ENCODE results near the gene PLA2G4E.

PLA2G4E gene

DNA sequence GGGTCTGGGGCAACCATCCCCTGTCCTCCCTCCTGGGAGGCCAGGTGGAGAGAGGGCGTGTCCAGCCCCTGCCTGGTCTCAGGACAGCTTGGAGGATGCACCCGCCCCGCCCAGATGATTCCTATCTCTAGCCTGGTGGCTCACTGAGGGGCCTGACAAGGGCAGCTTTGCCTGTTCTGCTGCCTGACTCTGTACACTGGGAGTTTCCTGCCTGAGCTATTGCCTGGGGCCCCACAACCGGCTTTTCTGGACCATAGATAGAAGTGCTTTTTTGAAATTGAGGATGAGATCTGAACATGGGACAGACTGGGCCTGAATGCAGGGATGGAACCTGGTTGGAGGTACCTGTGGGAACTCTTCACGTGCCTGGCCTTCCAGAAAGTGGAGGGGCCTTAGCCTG is 751 bp upstream of the PLA2G4E start:
- DNase-seq (ENCODE audit: low spot score) = no peak

DNA sequence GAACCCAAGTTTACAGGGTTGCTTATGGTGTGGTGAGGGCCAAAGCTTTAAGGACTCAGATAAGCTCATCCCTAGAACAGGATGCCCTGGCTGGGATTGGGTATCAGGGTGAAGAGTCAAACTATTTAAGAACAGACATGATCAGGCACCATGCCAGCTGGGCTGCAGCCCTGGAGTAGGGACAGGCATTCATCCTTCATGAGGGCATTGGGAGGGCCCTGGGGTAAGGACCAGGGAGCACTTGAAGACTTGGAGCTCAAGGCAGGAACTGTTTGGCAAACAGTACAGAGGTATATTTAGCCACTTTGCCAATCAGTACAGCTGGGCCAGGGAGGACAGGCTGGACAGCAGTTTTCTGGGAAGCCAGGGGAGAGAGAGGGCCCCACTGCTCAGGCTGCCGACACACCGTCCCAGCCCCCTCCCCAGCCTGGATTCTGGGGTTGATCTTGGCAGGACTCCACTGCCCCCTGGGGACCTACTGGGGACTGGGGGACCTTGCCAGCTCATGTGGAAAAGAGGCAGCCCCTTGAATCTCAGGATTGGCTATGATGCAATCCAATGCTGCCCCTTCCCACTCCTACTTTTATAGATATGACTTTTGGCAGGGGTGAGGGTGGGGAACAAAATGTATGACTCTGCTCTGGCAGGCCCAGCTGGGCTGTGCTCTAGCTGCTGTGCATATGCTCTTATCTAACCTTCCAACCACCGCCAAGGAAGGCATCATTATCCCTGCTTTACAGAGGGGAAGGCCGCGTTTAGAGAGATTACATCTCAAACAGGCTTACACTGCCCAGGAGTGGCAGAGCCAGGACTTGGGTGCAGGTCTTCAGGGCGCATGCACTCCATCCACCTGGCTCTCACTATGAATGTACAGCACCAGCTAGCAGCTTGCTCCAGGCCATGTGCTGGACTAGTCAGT is 2.3 kb downstream of the PLA2G4E start:
- DNase-seq (ENCODE audit: low spot score) = no peak

DNA sequence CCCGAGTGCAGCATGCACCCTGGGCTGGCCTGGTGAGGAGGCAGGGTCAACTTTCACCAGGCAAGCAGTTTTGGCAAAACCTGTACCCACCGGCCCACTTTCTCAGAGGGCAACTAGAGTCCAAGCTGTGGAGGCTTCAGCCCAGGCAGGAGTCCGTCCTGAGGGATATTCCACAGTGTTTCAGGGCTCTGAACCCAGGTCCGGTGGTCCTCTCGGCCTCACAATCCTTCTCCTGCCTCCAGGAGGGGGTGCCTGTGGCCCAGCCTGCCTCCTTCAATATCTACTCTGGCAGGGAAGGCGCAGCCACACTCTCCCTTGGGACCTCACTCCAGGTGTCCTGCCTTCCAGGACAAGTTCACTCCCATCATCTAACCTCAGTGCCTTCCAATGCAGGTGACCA is 3.9 kb downstream of the PLA2G4E start:
- no peak for DNase-seq (ENCODE audit: low spot score)

DNA sequence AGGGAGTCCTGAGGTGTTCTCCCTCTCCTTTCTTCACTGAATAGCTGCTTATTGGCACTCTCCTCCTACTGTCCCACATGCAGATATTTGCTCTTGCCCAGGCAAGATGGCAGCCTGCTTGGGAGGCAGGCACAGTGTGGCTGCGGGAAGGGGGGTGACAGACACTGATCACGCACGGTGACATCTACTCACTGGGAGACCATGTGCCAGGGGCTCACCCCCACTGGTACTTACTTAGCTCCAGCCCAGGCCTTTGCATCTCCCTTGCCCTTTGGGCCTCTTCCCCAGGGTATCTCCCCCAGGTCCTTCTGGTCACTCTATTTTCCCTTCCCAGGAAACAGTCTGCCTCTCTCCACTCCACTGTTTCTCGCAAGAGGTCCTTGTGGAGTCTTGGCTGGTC is 6.4 kb downstream of the PLA2G4E start:
- DNase-seq (ENCODE audit: low spot score) = no peak

DNA sequence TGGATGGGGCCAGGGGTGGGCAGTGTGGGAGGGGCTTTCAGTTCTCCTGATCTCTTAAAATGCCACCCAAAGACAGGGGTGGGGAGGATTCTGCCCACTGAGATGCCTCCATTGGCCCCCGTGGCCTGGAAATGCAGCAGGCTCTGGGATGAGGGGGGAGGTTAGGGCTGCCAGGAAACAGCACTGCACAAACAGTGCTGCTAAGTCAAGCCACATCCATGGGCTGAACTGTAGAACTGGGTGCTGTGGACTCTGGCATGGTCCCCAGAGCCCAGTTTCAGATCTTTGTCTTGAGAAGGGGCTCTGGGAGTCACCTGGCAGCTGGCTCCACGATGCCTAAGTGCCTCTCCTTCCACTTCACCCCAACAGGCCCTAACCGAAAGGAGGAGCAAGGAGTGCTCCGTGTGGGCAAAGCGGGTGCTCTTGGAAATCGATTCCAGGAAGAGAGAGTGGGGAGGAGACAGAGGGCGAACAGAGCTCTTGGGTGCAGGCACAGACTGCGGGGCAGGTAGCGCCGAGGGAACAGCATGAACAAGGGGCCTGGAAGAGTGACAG is 7.8 kb downstream of the PLA2G4E start:
- no peak for DNase-seq (ENCODE audit: low spot score)

DNA sequence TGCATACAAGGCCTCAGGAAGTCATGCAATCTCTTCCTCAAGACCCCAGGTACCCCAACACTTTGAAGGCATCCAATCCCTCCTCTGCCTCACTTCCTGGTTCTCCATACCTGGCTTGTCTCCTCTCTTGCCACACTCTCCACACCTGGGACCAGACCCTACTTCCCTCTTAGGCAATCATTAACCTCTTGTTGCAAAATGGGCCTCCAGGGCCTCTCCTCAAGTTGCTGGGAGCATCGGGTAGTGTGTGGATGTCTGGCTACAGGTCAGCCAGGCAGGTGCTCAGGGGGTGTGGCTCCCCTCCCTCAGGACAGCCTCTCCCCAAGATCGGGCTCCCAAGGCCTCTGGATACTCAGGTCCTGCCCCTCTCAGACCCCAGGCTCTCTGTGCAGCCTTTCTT is 8.6 kb downstream of the PLA2G4E start:
- no peak for DNase-seq (ENCODE audit: low spot score)

DNA sequence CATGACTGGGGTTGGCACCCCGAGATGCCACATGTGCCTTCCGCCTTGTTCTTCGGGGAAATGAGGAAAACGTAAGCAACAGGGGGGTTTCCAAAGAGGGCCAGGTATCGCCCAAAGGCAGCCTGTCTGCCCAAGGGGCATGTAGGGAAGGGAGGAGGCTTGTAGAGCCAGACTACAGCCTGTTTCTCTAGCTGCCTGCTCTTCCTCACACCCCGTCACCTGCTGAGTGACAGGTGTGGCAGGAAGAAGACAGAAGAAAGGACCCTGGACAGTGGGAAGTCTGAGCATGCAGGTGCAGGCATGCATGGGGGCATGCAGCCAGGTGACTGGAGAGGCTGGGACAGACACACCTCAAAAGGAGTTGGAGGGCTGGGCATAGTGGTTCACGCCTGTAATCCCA is 9.8 kb downstream of the PLA2G4E start:
- no peak for DNase-seq (ENCODE audit: low spot score)

DNA sequence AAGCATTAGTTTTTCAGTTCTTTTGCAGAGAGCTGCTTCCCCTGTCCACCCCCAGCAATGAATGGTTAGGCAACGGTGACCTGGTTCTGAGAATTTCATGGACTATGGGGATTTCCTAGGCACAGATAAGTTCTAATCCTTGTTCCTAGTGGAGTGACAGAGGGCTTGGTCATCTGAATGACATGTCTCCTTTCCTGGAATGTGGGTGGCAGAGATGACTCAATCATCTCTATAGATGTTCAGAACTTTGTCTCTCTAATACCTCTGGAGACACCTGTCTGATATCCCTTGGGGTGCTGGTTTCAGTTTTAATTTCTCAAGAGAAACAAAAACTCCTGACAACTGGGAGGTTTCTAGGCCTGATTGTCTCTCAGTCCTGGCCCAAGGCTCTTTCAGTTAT is 10.4 kb downstream of the PLA2G4E start:
- DNase-seq (ENCODE audit: low spot score) = no peak

DNA sequence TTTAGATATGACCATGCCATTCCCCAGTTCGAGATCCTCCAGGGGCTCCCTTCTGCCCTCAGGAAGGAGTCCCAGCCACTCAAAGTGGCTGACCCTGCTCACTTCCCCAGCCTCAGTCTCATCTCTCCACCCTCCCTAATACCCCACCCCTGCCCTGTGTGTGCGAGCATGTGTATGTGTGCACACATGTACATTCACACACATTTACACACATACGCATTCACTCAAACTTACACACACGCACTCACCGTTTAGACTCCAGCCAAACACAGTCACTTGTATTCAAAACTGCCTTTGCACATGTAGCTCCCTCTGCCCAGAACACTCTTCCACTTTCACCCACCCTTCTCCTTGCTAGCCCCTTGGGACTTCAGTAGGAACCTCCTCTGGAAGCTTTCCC is 11.4 kb downstream of the PLA2G4E start:
- DNase-seq (ENCODE audit: low spot score) = no peak

DNA sequence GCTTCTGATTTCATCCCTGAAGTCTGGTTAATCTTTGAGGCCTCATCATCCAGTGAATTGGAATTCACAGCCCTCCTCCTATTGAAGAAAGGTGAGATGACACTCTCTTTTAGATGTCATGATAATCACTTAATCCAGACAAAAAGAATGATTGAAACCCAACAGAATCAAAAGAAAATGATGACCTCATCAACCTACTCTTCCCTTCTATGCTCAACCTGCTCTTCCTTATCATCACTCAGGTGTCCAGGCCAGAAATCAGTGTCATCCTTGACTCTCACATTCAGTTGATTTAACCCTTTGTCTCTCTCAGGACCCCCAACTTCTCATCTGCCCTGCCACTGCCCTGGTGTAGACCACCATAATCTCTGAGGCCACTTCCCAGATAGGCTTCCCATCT is 11.8 kb downstream of the PLA2G4E start:
- no peak for DNase-seq (ENCODE audit: low spot score)

DNA sequence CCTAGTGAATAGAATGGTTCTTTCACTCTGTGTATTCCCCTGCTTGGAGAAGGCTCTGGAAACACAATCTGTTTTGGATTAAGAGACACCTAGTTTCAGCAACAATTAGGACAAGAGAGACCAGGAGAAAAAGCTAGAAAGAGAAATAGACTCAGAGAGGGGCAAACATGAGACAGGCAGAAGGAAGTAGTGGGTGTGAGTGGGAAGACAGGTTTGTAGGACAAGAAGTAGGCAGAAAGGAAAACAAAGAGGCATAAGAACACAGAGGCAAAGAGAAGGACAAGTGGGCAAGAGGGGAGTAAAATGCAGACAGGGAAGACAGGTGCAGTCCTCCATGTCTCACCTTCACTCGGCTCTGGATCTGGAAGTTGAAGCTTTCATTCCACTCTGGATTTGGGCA is 13.5 kb downstream of the PLA2G4E start:
- DNase-seq (ENCODE audit: low spot score) = no peak

DNA sequence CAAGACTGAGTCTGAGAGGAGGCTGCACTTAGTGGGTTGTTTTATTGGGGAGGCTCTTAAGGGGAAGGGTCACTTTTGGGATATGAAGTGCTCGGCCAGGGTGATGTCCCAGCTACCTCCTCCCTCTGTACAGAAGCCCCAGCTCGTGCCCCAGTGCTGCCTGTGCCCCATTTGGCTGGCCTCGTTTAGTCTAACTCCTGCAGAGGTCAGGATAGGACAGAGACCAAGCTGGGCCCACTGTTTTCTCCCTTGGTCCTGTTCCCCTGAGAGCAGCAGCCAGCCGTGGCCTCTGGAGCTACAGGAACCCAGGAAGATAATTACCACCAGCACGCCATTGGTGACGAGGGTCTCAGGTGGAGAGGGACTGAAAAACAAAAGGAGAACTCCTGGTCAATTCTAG is 18.5 kb downstream of the PLA2G4E start:
- DNase-seq (ENCODE audit: low spot score) = no peak

DNA sequence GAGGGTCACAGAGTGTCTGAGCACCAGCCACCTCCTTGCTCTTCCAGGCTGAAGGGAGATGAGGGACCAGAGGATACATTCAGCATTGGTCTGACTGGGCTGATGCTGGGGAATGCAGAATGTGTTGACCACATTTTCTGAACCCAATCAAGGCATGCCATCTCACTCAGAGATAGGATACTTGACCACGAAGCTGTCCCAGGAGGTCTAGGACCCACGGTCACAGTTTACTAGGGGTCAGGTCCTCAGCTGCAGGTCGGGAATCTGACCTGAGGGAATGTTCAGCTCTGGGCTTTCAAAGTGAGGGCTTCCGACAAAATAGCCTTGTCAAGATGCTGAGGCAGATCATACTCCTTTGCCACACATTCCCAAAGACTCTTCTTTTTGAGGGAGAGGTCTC is 19.6 kb downstream of the PLA2G4E start:
- no peak for DNase-seq (ENCODE audit: low spot score)

DNA sequence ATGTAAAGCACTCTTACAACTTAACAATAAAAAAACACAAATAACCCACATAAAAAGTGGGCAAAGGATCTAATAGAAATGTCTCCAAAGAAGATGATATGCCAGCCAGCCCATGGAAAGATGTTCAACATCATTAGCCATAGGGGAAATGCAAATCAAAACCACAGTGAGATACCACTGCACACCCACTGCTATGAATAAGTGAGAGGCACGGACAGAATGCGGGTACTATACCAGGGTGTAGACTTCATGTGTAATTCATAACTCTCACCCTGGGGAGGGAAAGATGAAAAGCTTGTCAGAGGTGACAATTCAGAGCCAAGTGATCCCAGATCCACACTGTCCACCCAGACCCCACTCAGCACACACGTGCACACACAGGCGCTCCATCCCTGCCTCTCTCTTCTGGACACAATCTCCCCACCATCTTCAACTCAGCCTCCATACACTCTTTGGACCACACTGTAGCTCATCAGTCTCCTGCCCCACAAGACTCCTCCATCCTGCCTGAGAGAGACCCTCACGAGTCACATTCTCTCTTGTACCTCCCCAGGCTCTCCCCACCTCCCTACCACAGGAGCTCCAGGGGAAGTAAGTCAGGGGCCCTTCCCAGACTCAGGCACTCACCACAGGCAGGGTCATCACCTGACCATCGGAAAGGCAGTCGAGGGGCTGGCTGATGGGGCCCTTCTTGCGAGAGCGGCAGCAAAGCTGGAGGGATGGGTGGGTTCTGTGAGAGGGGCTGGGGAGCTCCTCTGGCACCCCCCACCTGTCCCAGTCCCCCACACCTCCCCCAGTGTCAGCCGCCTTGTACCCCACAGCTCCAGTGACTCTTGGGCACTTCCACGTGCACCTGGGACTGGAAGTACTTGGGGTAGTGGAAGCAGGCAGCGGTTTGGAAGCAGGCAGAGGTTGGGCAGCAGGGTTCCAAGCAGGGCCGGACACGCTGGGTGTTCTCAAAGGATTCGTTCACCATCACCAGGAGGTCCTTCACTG is 21.3 kb downstream of the PLA2G4E start:
- DNase-seq (ENCODE audit: low spot score) = no peak

DNA sequence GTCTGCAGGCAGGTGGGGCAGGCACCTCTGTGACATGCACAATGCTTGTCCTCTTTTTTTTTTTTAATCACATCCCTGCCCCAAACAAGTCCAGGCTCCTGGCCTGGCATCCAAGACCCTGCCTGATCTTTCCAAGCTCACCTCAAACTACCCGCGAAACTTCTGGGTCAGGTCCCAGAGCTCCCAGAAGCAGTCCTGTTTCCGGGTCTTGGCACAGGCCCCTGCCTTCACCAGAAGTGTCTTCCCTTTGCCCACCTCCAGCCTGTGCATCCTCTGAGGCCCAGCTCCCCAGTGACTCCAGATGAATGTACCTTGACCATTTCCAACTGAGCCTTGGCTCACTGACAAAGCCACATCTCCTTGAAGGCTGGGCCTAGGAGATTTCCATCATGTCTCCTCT is 23.0 kb downstream of the PLA2G4E start:
- DNase-seq (ENCODE audit: low spot score) = no peak

DNA sequence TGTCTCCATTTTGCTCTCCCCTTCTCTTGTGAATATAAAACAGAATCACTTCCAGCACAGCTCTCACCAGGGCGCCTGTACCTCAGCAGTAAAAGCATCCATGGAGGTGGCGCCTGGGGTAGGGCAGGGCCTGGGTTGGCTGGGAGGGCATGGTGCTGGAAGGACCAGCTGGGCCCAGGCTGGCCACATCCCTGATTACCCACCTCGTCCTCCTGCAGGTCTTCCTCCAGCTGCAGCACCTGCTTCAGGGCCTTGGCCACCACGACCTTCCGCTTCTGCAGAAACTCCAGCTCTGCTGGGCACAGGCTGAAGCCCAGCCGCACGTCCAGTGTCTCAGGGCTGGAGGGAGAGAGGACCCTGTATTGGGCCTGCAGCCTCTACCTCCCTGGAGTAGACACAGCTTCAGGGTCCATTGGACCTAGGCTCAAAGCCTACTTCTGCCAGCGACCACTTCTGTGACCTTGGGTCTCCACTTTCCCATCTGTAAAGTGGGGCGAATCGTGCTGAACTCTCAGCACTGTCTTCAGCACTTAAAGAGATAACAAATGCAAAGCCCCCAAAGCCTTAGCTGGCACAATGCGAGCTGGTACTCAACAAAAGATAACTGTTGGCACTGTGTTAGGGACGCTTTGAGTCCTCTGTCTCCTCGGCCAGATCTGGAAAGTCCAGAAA is 23.8 kb downstream of the PLA2G4E start:
- DNase-seq (ENCODE audit: low spot score) = no peak

DNA sequence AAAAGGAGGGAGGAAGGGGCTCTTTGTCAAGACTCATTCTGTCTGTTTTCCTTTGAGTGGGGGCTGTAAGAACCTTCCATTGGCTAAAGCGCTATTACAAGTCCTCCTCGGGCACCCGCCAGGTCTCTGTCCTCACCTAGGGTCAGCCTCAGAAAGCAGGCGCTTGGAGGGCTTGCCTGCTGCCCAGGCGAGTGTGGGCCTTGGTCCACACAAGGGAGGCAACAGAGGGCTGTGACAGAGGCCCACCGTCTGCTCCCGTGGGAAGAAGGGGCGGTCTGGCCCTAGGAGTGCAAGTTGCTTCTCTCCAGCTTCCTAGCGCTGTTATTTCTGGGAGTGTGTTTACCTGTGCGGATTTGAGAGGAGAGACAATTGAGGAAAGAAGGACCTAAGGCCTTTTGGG is 24.5 kb downstream of the PLA2G4E start:
- DNase-seq (ENCODE audit: low spot score) = no peak

DNA sequence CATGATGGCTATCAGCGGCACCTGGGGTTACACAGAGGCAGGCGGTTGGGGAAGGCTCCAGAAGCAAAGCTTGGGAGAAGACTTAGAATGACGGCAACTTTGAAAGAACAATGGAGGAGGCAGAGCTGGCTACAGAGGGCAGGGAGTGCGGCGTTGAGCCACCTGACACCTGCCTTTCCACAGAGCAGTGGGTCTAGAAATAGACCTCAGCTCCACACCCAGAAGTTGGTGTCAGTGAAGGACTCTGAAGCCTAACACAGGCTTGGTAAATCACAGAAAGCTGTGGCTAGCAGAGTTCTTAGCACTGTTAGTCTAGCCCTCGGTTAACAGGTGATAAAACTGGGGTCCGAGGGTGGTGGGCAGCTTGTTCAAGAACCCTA is 25.4 kb downstream of the PLA2G4E start:
- DNase-seq (ENCODE audit: low spot score) = no peak

DNA sequence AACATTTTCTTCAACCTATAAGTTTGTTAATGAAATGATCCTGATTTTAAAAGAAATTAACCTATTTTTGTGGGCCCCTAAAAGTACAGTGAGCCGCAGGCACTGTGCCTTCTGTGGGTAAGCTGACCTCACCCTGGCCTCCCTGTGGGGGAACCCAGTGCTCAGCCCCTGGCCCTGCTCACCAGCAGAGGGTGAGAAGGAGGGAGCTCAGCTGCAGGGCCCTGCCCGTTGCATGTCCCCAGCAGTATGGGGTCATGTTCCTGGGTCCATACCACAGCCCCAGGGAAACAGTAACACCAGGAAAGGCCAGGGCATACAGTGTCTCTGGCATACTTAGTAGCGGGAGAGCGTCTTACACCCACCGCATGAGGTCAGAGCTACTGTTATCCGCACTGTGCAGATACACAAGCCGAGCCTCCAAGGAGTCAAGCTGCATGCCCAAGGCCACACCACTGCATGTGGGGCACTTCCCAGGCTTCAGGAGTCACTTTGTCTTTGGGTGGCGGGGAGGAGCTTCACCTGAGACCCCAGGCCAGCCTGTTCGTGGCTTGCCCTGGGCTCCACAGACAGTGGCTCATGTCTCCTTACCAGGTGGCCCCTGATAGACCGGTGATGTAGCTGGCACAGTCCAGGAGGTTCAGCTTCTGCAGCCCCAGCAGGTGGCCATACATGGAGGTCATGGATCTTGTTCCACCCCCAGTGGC is 25.9 kb downstream of the PLA2G4E start:
- no peak for DNase-seq (ENCODE audit: low spot score)

DNA sequence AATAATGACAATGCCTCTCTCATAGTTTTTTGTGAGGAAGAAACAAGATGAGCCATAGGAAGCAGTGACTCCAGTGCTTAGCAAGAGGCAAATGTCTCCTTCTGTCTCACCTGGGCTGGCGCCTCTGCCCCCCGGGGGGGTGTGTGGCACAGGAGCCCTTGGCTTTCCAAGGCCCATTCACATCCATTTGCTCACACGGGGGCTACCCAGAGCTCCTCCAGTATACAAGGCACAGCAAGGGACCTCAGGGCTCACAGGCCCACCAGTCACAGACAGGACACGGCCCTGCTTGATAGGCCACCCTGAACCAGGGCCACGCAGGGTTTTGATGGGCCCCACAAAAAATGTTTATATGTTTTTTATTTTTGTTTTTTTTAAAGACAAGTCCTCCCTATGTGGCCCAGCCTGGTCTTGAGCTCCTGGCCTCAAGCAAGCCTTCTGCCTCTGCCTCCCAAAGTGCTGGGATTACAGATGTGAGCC is 26.6 kb downstream of the PLA2G4E start:
- no peak for DNase-seq (ENCODE audit: low spot score)

DNA sequence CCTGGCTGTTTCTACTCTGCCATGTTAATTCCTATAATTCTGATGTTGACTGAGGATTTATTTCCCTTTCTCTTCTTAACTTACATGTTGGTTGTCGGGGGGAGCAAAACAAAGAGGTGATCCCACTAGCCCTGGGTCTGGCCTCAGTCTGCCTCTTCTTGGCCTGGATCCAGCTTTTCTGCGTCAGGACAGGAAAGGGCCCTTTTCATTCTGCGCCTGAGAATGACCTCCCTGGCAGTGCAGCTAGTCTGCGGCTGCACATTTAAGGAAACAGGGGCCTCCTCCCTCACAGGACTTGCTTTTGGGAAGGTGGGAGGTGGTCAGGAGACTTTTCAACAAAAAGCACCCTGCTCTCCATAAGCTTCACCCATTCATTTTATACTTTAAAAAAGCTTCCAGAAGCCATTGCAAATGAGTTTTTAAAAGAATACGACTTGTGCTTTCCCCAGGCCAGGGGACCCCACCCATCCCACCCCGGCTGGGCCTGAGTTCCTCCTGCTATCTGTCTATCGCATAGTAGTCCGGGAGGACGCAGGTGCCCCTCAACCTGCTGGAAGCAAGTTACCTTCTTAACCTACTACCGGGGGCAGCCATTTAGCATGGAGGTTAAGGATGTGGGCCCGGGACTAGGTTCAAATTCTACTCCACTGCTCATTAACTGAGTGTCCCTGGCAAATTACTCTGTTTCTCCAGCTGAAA is 27.2 kb downstream of the PLA2G4E start:
- DNase-seq (ENCODE audit: low spot score) = no peak

Data from hepatic stellate cell (primary cell).